ENCODE results near the gene FAM83C. TPM values are rescaled to one million over a fixed set of nuclear protein-coding genes. Genes with fewer than 3 reads are reported as not detected.

Gene FAM83C
- total and polyA plus RNA-seq, 9 of the 15 experiments (the other 6 are each of a cell fraction or from before 2014, with no cell fraction given) = not detected

DNA sequence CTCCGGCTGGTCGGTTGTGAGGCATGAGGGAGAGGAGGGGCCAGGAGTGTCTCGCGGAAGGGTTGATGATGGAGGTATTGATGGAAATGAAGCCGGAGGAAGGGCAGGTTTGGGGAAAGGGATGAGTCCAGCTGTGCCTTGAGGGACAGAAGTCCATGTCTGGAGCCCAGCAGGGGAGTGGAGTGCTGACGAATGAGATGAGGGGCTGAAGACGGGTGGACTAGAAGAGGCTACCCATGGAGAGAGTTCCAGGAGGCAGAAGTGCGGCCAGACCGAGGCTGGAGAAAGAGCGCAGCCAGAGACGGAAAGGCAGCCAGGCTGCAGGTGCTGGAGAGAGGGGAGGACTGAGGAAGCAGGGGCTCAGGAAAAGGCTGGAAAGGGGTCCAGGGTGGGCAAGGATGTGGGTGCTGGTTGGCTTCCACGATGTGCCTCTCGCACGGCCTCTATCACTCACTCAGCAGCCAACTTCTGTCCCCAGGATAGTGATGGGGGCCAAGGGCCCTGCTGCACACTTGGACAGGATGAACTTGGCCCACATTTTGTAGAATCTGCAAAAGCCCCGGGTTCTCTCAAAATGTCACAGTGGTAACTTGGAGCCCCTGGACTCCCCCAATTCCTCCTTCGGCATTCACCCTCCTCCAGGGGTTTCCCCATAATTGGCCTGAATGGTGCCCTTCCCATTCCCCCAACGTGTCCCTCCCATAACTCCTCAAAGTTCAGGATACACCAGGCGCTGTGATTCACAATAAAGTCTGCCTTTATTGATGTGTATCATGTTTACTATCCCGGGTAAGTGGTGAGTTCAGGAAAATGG lies 7.0 kb downstream of the FAM83C start (continued):
- TF ChIP-seq PTBP1 (IDR thresholded peaks at IDR 0.05; ENCODE audit: low read depth, low read length) (no peak), CHD1 (IDR thresholded peaks at IDR 0.05; ENCODE audit: low read length) (no peak), ZNF140 (CRISPR knock-in tag; IDR thresholded peaks at IDR 0.05) (no peak), TRIM24 (IDR thresholded peaks at IDR 0.05) (no peak), HDAC2 (IDR thresholded peaks at IDR 0.05) (peak; percentile 54), RUNX1 (IDR thresholded peaks at IDR 0.05; ENCODE audit: low read depth) (no peak), NFXL1 (CRISPR knock-in tag; IDR thresholded peaks at IDR 0.05) (no peak), HDGF (IDR thresholded peaks at IDR 0.05) (0 out of 2 replicates have a peak, but pooled peaks have one; percentile 34), HMG20A (CRISPR knock-in tag; conservative IDR thresholded peaks at IDR 0.05) (no peak), SP2 (IDR thresholded peaks at IDR 0.05; ENCODE audit: extremely low read depth, low read depth, low read length, poor library complexity, severe bottlenecking) (no peak), ZNF695 (CRISPR knock-in tag; IDR thresholded peaks at IDR 0.05) (no peak), PHF8 (IDR thresholded peaks at IDR 0.05; ENCODE audit: borderline replicate concordance, low read length) (no peak), HDAC6 (IDR thresholded peaks at IDR 0.05; ENCODE audit: low read depth, low read length) (no peak), STAT5A (IDR thresholded peaks at IDR 0.05; ENCODE audit: borderline replicate concordance, low read length) (no peak), SAFB (IDR thresholded peaks at IDR 0.05; ENCODE audit: borderline replicate concordance, low read depth, low read length) (no peak), ILK (tag; IDR thresholded peaks at IDR 0.05; ENCODE audit: borderline replicate concordance, low read depth) (no peak), OTX1 (CRISPR knock-in tag; IDR thresholded peaks at IDR 0.05) (peak; percentile 61; the same call in 1 of the 2 replicates)
- TF ChIP-seq, protein P1, sequence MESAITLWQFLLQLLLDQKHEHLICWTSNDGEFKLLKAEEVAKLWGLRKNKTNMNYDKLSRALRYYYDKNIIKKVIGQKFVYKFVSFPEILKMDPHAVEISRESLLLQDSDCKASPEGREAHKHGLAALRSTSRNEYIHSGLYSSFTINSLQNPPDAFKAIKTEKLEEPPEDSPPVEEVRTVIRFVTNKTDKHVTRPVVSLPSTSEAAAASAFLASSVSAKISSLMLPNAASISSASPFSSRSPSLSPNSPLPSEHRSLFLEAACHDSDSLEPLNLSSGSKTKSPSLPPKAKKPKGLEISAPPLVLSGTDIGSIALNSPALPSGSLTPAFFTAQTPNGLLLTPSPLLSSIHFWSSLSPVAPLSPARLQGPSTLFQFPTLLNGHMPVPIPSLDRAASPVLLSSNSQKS (CRISPR knock-in tag; IDR thresholded peaks at IDR 0.05) = no peak
- TF ChIP-seq, protein P2, sequence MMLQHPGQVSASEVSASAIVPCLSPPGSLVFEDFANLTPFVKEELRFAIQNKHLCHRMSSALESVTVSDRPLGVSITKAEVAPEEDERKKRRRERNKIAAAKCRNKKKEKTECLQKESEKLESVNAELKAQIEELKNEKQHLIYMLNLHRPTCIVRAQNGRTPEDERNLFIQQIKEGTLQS (IDR thresholded peaks at IDR 0.05) = no peak
- TF ChIP-seq, protein P2 (CRISPR knock-in tag; conservative IDR thresholded peaks at IDR 0.05) = no peak
- TF ChIP-seq, protein P3, sequence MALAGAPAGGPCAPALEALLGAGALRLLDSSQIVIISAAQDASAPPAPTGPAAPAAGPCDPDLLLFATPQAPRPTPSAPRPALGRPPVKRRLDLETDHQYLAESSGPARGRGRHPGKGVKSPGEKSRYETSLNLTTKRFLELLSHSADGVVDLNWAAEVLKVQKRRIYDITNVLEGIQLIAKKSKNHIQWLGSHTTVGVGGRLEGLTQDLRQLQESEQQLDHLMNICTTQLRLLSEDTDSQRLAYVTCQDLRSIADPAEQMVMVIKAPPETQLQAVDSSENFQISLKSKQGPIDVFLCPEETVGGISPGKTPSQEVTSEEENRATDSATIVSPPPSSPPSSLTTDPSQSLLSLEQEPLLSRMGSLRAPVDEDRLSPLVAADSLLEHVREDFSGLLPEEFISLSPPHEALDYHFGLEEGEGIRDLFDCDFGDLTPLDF (CRISPR knock-in tag; IDR thresholded peaks at IDR 0.05) = no peak
- TF ChIP-seq, protein P4, sequence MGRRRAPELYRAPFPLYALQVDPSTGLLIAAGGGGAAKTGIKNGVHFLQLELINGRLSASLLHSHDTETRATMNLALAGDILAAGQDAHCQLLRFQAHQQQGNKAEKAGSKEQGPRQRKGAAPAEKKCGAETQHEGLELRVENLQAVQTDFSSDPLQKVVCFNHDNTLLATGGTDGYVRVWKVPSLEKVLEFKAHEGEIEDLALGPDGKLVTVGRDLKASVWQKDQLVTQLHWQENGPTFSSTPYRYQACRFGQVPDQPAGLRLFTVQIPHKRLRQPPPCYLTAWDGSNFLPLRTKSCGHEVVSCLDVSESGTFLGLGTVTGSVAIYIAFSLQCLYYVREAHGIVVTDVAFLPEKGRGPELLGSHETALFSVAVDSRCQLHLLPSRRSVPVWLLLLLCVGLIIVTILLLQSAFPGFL (CRISPR knock-in tag; IDR thresholded peaks at IDR 0.05) = no peak
